Measurements from ENCODE around the gene RBM3. TPM values are rescaled to one million over a fixed set of nuclear protein-coding genes. Genes with fewer than 3 reads are reported as not detected.

Gene RBM3
- total and polyA plus RNA-seq, 2 experiments from 2014 or later, result 64.8 to 135 TPM

GRCh38 chrX:48611703-48612102, 37.4 kb downstream of the RBM3 start:
- H3K27me3 ChIP-seq, result no peaks in the 10 kb centered on the region
- H3K4me3 ChIP-seq, result no peak overlapping the region
- H3K4me1 ChIP-seq (ENCODE audit: insufficient read depth), result no peaks in the 10 kb centered on the region
- no peaks in the 10 kb centered on the region for H3K36me3 ChIP-seq (replicated peaks; ENCODE audit: insufficient read depth, low read depth)
- H4K20me1 ChIP-seq (ENCODE audit: insufficient read depth, poor library complexity, severe bottlenecking), result no peaks in the 10 kb centered on the region
- no peak for DNase-seq (ENCODE audit: low spot score)
- no peaks in the 10 kb centered on the region for H3K9me2 ChIP-seq (replicated peaks; ENCODE audit: insufficient read depth)
- H3K4me2 ChIP-seq, result no peak overlapping the region
- no peaks in the 10 kb centered on the region for H3K9me3 ChIP-seq (ENCODE audit: low read depth)
- no peak for TF ChIP-seq CTCF (IDR thresholded peaks at IDR 0.05; ENCODE audit: poor library complexity)
- no peak for TF ChIP-seq EZH2 (IDR thresholded peaks at IDR 0.05; ENCODE audit: borderline replicate concordance)
- no peak for TF ChIP-seq EZH2phosphoT487 (IDR thresholded peaks at IDR 0.05; ENCODE audit: low read depth, severe bottlenecking, unreplicated experiment)
- H3K27ac ChIP-seq, result no peak overlapping the region
- H3K79me2 ChIP-seq, result no peaks in the 10 kb centered on the region
- H2AFZ ChIP-seq, result no peak overlapping the region
- WGBS (ENCODE audit: low lambda C conversion rate, missing lambda C conversion rate), result 55% methylated on average over 2 of the region's 2 CpGs

- no peaks in the 10 kb centered on the region for H3K36me3 ChIP-seq (replicated peaks; ENCODE audit: insufficient read depth, low read depth)
- no peaks in the 10 kb centered on the region for H3K79me2 ChIP-seq
- H3K4me3 ChIP-seq, result no peak overlapping the region
- DNase-seq (ENCODE audit: low spot score), result no peak
- H3K27me3 ChIP-seq, result no peaks in the 10 kb centered on the region
- no peaks in the 10 kb centered on the region for H3K9me2 ChIP-seq (replicated peaks; ENCODE audit: insufficient read depth)
- TF ChIP-seq EZH2 (IDR thresholded peaks at IDR 0.05; ENCODE audit: borderline replicate concordance), result no peak
- no peak for TF ChIP-seq CTCF (IDR thresholded peaks at IDR 0.05; ENCODE audit: poor library complexity)
- TF ChIP-seq EZH2phosphoT487 (IDR thresholded peaks at IDR 0.05; ENCODE audit: low read depth, severe bottlenecking, unreplicated experiment), result no peak
- 83% methylated on average over 6 of the region's 6 CpGs for WGBS (ENCODE audit: low lambda C conversion rate, missing lambda C conversion rate)
- H4K20me1 ChIP-seq (ENCODE audit: insufficient read depth, poor library complexity, severe bottlenecking), result no peaks in the 10 kb centered on the region
- H2AFZ ChIP-seq, result no peak overlapping the region
- H3K9me3 ChIP-seq (ENCODE audit: low read depth), result no peaks in the 10 kb centered on the region
- no peak overlapping the region for H3K4me2 ChIP-seq
- H3K27ac ChIP-seq, result no peak overlapping the region
- H3K4me1 ChIP-seq (ENCODE audit: insufficient read depth), result no peaks in the 10 kb centered on the region
Measured at GRCh38 chrX:48613502-48614160, 39.3 kb downstream of the RBM3 start.

- 60% methylated on average over 5 of the region's 5 CpGs for WGBS (ENCODE audit: low lambda C conversion rate, missing lambda C conversion rate)
- Histone ChIP-seq H3K79me2 (no peaks in the 10 kb centered on the region), H4K20me1 (ENCODE audit: insufficient read depth, poor library complexity, severe bottlenecking) (no peaks in the 10 kb centered on the region), H3K9me3 (ENCODE audit: low read depth) (no peaks in the 10 kb centered on the region), H3K27me3 (no peaks in the 10 kb centered on the region), H3K27ac (no peak overlapping the region), H3K4me1 (ENCODE audit: insufficient read depth) (no peaks in the 10 kb centered on the region), H3K4me3 (no peak overlapping the region), H3K4me2 (no peak overlapping the region), H2AFZ (no peak overlapping the region), H3K9me2 (replicated peaks; ENCODE audit: insufficient read depth) (no peaks in the 10 kb centered on the region), H3K36me3 (replicated peaks; ENCODE audit: insufficient read depth, low read depth) (no peaks in the 10 kb centered on the region)
- TF ChIP-seq EZH2phosphoT487 (IDR thresholded peaks at IDR 0.05; ENCODE audit: low read depth, severe bottlenecking, unreplicated experiment) (no peak), EZH2 (IDR thresholded peaks at IDR 0.05; ENCODE audit: borderline replicate concordance) (no peak), CTCF (IDR thresholded peaks at IDR 0.05; ENCODE audit: poor library complexity) (no peak)
- no peak for DNase-seq (ENCODE audit: low spot score)
Measured at GRCh38 chrX:48616576-48616975, 42.3 kb downstream of the RBM3 start.
